ENCODE results near the gene GTF2H2.
"Not testable (repeated sequence)": the region's sequence is repeated elsewhere in the genome, so short reads cannot be mapped to it uniquely, and the experiment has no call there.

DNA sequence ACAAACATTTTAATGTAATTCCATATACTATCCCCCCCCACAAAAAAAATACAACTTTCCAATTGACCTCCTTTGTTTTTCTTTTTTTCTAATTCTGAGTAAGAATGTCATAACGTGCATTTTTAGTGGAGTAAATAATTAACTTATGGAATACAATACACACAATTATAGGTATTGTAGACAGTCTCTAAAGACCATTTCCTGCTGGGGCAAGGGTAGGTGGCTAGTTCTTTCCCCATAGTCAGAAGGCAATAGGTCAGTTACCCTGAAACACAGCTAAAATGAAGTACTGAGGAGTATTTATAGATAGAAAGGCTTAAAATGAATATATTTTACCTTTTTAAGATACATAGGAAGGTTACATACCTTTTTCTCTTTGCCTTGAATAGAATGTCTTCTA is 6.2 kb downstream of the GTF2H2 start:
- TF ChIP-seq, protein P1, sequence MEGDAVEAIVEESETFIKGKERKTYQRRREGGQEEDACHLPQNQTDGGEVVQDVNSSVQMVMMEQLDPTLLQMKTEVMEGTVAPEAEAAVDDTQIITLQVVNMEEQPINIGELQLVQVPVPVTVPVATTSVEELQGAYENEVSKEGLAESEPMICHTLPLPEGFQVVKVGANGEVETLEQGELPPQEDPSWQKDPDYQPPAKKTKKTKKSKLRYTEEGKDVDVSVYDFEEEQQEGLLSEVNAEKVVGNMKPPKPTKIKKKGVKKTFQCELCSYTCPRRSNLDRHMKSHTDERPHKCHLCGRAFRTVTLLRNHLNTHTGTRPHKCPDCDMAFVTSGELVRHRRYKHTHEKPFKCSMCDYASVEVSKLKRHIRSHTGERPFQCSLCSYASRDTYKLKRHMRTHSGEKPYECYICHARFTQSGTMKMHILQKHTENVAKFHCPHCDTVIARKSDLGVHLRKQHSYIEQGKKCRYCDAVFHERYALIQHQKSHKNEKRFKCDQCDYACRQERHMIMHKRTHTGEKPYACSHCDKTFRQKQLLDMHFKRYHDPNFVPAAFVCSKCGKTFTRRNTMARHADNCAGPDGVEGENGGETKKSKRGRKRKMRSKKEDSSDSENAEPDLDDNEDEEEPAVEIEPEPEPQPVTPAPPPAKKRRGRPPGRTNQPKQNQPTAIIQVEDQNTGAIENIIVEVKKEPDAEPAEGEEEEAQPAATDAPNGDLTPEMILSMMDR (IDR thresholded peaks at IDR 0.05): not testable (repeated sequence)
- not testable (repeated sequence) for TF ChIP-seq ZFX (IDR thresholded peaks at IDR 0.05; ENCODE audit: borderline replicate concordance)

Measured in 22Rv1 (cell line).